Common myeloid progenitor, CD34-positive (primary cell): ENCODE data around the gene ETNK2.

ENCODE experiments used
- CTCF ChIA-PET: fragments of 350-600 bp; sonication (Branson Sonifier 250); formaldehyde crosslinking; loops from one replicate; lab custom pipeline; 2021; ENCODE audit warnings: antibody characterized with exemption; lab: Charles Lee
- POLR2A ChIA-PET: fragments of 350-600 bp; sonication (Branson Sonifier 250); formaldehyde crosslinking; loops from one replicate; lab custom pipeline; 2021; ENCODE audit warnings: antibody characterized with exemption; lab: Charles Lee
- DNase-seq, 3 donors: peaks; one replicate each; pipeline versions ENCODE4 v3.0.0 to v3.0.0-alpha.2; 2013
- H3K27ac ChIP-seq, 2 experiments: 1 replicate in 1 of 2; 2 replicates in 1 of 2; pipeline ENCODE4 v1.7.0; 2013; ENCODE audit warnings: inconsistent platforms in 2 of 2, low read length in 2 of 2, mild to moderate bottlenecking in 2 of 2, low read depth in 1 of 2, moderate library complexity in 1 of 2; ENCODE audit not compliant: severe bottlenecking in 2 of 2, insufficient read depth in 1 of 2, poor library complexity in 1 of 2
- H3K27me3 ChIP-seq, 5 experiments: replicated peaks in 2 of 5; 1 replicate in 3 of 5; 2 replicates in 2 of 5; pipeline versions ENCODE4 v1.6.1 to v1.7.0; 2013; ENCODE audit warnings: low read length in 4 of 5, mild to moderate bottlenecking in 2 of 5, moderate library complexity in 2 of 5, inconsistent platforms in 1 of 5; ENCODE audit not compliant: insufficient read depth in 5 of 5, control insufficient read depth in 4 of 5
- H3K36me3 ChIP-seq, 4 experiments: 1 replicate in 2 of 4; 2 replicates in 2 of 4; pipeline versions ENCODE4 v1.6.1 to v1.7.0; 2013; ENCODE audit warnings: low read length in 3 of 4, control low read depth in 1 of 4, mild to moderate bottlenecking in 1 of 4; ENCODE audit not compliant: control insufficient read depth in 4 of 4, insufficient read depth in 4 of 4
- H3K4me1 ChIP-seq, 4 experiments: 1 replicate in 3 of 4; 2 replicates in 1 of 4; pipeline versions ENCODE4 v1.6.1 to v1.7.1; 2013; ENCODE audit warnings: low read length in 3 of 4, mild to moderate bottlenecking in 3 of 4, control low read depth in 1 of 4, inconsistent platforms in 1 of 4, moderate library complexity in 1 of 4; ENCODE audit not compliant: control insufficient read depth in 4 of 4, insufficient read depth in 4 of 4; ENCODE audit errors: control extremely low read depth in 1 of 4
- H3K4me3 ChIP-seq, 7 experiments: 1 replicate in 4 of 7; 2 replicates in 3 of 7; pipeline versions ENCODE4 v1.5.1 to v1.7.0; 2013; ENCODE audit warnings: mild to moderate bottlenecking in 7 of 7, low read length in 6 of 7, moderate library complexity in 6 of 7, inconsistent platforms in 2 of 7, low read depth in 2 of 7, control low read depth in 1 of 7; ENCODE audit not compliant: insufficient read depth in 4 of 7, control insufficient read depth in 1 of 7; ENCODE audit errors: extremely low read depth in 1 of 7
- H3K9me3 ChIP-seq, 5 experiments: 1 replicate in 4 of 5; 2 replicates in 1 of 5; pipeline versions ENCODE4 v1.6.1 to v1.7.1; 2013; ENCODE audit warnings: low read length in 4 of 5, mild to moderate bottlenecking in 2 of 5, inconsistent platforms in 1 of 5, low read depth in 1 of 5, moderate library complexity in 1 of 5; ENCODE audit not compliant: control insufficient read depth in 4 of 5, insufficient read depth in 2 of 5; ENCODE audit errors: control extremely low read depth in 1 of 5
- WGBS: methylation state at CpG from one replicate; pipeline ENCODE4 v1.1.5; 2013; ENCODE audit not compliant: insufficient coverage; 5-methylcytosine and 5-hydroxymethylcytosine counted together

Gene ETNK2

DNA sequence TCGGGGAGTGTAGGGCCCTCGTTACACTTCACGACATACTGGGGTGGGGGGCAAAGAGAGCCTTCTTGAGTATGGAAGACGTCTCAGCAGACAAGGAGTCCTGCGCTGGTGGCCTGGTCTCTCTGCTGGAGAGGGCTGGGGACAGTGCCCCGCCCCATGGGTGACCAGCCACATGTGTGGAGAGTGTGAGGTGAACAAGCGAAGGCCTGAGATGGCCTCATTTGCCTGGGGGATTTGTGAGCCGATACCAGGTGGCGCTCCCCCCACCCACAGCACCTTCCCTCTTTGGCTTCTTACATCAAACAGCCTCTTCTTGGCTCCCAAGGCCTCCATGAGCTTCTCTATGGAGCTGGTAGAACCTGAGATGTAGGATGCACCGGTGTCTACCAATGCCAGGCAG is 4.0 kb upstream of the ETNK2 start:
- Histone ChIP-seq H3K27me3 (peaks cover 0 to 6% (median 0%) of the 10 kb centered on the region in 5 experiments), H3K4me1 (peaks cover 2 to 31% (median 27%) of the 10 kb centered on the region in 4 experiments), H3K36me3 (no peaks in the 10 kb centered on the region), H3K9me3 (no peaks in the 10 kb centered on the region), H3K27ac (no peak overlapping the region), H3K4me3 (no peak overlapping the region)
- WGBS = 96% methylated on average over 8 of the region's 10 CpGs
- DNase-seq = no peak
- CTCF ChIA-PET = interaction anchor here (1.0 to 2.5 kb wide), 4 partner anchors 15 to 205 kb away, joined by 3 to 7 read pairs (median 3); partner anchors contain the start of gene PLEKHA6
- POLR2A ChIA-PET = no interaction called here

DNA sequence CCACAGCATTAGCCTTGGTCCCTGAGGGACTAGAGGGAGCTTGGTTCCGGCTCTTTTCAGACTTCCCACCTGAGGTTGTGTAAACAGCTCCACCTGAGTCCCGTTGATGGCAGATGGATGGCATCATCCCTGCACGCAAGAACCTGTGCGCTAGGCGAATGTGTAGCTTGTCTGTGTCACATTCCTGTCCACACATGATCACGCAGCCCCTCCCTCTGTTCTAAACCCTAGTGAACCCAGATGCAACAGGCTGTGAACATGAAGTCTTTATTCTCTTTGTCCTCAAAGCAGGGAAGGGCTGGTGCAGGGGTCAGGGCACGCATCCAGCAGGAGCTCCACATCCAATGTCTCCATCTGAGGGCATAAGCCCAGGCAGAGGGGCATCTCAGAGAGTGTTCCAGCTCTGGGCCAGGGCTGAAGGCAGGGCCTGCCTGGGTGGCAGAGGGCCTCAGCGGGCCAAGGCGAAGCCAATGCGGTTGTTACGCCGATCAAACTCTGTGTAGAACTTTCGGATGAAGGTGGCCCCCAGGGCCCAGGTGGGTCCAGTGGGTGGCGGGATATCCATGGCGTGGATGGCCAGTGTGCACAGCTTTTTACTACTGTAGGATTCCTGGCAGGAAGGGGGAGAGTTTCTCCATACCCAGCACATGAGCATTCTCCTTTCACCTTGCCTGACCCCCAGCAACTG is 2.9 kb upstream of the ETNK2 start:
- Histone ChIP-seq H3K4me1 (peaks cover 2 to 31% (median 27%) of the 10 kb centered on the region in 4 experiments), H3K9me3 (no peaks in the 10 kb centered on the region), H3K36me3 (no peaks in the 10 kb centered on the region), H3K27ac (no peak overlapping the region), H3K27me3 (peaks cover 0 to 7% (median 0%) of the 10 kb centered on the region in 5 experiments), H3K4me3 (no peak overlapping the region)
- ChIA-PET POLR2A (no interaction called here), CTCF (interaction anchor here (0.9 to 3.0 kb wide), 7 partner anchors 8 to 243 kb away, joined by 3 to 19 read pairs (median 4); partner anchors contain the start of gene PLEKHA6)
- WGBS = 98% methylated on average over 14 of the region's 15 CpGs
- no peak for DNase-seq

DNA sequence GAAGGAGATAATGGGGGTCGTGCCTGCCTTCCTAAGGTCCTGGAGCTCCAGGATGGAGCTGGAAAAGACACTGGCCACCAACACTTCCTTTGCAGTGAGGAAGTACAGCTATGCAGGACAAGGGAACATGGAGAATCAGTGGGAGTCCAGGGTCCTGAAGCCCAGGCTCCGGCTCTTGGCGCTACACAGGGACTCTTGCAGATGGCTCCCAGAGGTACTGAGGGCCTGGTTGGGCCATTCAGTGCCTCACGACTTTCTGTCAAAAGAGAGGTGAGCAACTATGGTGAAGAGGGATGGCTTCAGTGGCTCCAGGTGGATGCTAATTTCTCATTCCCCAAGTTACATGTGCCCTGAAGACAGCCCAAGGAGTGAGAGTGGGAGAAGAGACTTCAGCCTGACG is 1.8 kb upstream of the ETNK2 start:
- H3K4me1 ChIP-seq = peaks cover 2 to 31% (median 27%) of the 10 kb centered on the region in 4 experiments
- WGBS = 95% methylated on average over 4 of the region's 5 CpGs
- H3K4me3 ChIP-seq = no peak overlapping the region
- DNase-seq = no peak
- no peaks in the 10 kb centered on the region for H3K36me3 ChIP-seq
- ChIA-PET CTCF (interaction anchor here (1.1 to 3.0 kb wide), 4 partner anchors 9 to 244 kb away, joined by 4 to 19 read pairs (median 4); no protein-coding TSS in a partner anchor), POLR2A (no interaction called here)
- no peaks in the 10 kb centered on the region for H3K9me3 ChIP-seq
- H3K27me3 ChIP-seq = peaks cover 0 to 7% (median 0%) of the 10 kb centered on the region in 5 experiments
- H3K27ac ChIP-seq = no peak overlapping the region

DNA sequence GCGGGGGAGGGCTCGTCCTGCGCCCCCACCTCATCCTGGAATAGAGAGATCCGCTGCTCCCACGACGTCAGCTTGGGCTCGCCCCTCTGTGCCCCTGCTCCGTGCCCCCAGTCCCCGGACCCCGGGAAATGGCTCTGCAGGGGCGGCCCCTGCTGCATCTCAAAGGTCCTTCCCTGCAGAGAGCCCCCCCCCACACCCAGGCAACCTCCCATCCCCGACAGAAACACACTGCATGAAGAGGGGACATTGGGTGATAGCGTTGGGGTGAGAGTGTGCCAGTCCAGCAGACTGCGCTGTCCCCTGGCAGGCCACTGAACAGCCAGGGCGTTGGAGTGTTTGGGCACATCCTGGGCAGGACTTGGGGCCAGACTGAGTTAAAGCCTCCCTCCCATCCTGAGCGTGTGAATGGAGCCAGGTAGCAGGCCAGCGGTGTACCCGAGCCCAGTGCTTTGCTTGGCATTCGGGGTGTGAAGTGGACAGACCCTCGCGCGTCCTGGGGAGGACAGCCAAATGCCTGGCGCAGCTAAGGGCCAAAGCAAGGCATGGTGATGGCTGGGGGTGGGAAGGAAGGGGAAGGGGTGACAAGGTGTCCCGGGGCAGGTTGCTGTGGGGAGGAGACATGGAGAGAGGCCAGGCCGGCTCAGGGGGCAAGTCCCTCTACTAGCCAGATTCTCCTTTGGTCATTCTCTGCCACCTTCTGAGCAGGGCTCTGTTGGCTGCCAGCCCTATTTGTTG is 633 bp upstream of the ETNK2 start:
- H3K27ac ChIP-seq = no peak overlapping the region
- peak overlapping the region; percentile 23 to 77 (median 68) for H3K4me3 ChIP-seq
- CTCF ChIA-PET = interaction anchor here (1.3 to 3.0 kb wide), 3 partner anchors 10 to 55 kb away, joined by 4 to 19 read pairs (median 7); no protein-coding TSS in a partner anchor
- H3K9me3 ChIP-seq = no peaks in the 10 kb centered on the region
- 31% methylated on average over 11 of the region's 25 CpGs for WGBS
- H3K27me3 ChIP-seq = peaks cover 0 to 9% (median 0%) of the 10 kb centered on the region in 5 experiments
- H3K4me1 ChIP-seq = peaks cover under 1 to 22% (median 19%) of the 10 kb centered on the region in 4 experiments
- no peaks in the 10 kb centered on the region for H3K36me3 ChIP-seq
- DNase-seq = peak in 2 of 3 donors; percentile 33 to 41
- POLR2A ChIA-PET = interaction anchor here (0.6 kb wide), 1 partner anchor 38 kb away, joined by 3 read pairs; no protein-coding TSS in a partner anchor

DNA sequence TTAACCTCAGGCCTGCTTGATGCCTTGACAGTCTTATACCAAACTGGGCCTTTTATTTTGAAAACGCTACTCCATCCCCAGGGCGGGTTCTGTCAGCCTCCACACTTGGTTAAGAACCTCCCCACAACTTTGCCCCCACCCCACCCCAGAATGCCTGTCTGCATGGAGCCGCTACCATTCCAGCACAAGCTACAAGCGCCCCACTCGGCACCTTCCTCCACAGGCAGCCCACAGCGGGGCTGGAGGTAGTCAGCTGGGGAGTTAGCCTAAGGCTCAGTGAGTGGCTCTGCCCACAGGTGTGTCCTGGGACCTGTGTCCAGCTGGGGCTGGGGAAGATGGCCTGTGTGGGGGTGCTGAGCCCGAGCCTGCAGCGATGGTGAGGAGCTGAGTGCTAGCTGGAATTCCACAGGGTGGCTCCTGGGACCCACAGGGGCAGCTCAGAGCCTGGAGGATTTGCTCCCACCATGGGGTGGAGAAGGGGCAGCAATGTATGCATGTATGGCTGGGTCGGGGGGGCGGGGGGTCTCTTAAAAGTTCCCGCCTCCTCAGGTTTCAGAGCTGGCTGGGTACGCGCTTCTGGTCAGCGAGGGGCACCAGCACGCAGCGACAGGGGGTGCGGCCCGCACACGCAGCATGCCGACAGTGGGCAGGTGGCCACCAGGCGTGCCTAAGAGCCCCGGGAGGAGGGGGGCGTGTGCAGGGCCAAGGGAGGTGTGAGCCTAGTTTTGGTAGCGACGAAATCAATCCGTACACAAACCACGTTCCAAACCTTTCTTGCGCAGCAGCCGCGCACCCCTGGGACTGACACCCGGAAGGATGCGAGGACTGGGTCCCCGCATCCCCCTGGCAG is 917 bp downstream of the ETNK2 start:
- DNase-seq = peak; percentile 28 to 74 (median 68)
- Histone ChIP-seq H3K27ac (no peak overlapping the region), H3K27me3 (peaks cover 0 to 9% (median 0%) of the 10 kb centered on the region in 5 experiments), H3K4me1 (peaks cover 0 to 17% (median 15%) of the 10 kb centered on the region in 4 experiments), H3K4me3 (peak overlapping the region; percentile 42 to 77 (median 68)), H3K9me3 (no peaks in the 10 kb centered on the region), H3K36me3 (no peaks in the 10 kb centered on the region)
- 38% methylated on average over 25 of the region's 33 CpGs for WGBS
- CTCF ChIA-PET = interaction anchor here (1.0 to 2.0 kb wide), 5 partner anchors 12 to 280 kb away, joined by 3 to 7 read pairs (median 4); no protein-coding TSS in a partner anchor
- POLR2A ChIA-PET = interaction anchor here (0.6 kb wide), 1 partner anchor 256 kb away, joined by 7 read pairs; no protein-coding TSS in a partner anchor
